DMS114 treated with DMSO at 0.1 percent for 48 hours (cell line): Measurements from ENCODE around the gene NAGA.
"Not testable (repeated sequence)": the region's sequence is repeated elsewhere in the genome, so short reads cannot be mapped to it uniquely, and the experiment has no call there.

Experiments used
- DNase-seq: peaks from one replicate; lab custom pipeline; 2025; ENCODE audit not compliant: unreplicated experiment; lab: John Stamatoyannopoulos, UW

NAGA gene

DNA sequence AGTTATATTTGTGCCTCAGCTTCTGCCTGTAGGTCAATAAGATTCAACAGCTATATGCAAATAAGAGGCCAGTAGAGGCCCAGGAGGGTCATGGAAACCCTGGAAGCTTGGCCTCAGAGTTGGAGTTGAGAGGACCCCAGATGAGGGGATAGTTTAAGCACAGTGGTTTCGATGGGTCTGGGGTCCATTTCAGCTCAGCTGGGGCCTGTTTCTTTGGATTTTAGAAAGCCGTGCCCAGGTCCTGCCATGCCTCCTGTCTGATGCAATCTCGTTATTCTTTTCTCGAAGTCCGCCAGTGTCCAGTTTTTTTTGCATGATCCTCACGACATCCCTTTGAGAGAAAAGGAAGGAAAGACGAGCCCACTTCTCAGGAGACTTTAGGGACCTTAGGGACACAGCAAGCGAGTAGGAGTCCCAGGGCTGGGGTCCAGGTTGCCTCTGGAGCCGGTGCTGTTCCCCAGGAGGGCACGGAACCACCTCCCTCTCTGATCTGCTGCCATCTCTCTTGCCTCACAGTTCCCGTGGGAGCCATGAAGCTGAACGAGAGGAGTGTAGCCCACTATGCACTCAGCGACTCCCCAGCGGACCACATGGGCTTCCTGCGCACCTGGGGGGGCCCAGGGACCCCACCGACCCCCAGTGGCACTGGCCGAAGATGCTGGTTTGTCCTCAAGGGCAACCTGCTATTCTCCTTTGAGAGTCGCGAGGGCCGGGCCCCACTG lies 6.3 kb upstream of the NAGA start:
- DNase-seq, result no peak

GRCh38 chr22:42074846-42075676 lies 4.4 kb upstream of the NAGA start:
- no peak for DNase-seq

- no peak for DNase-seq
Measured at GRCh38 chr22:42074132-42074811, 3.7 kb upstream of the NAGA start, which contains the start of gene PHETA2. PHETA2 (plus strand) TSS chr22:42074248; CDS start chr22:42077294, 3,046 bp downstream.

- DNase-seq, result no peak
Measured at GRCh38 chr22:42073621-42074041, 3.0 kb upstream of the NAGA start.

- no peak for DNase-seq
Measured at GRCh38 chr22:42072606-42073330, 2.2 kb upstream of the NAGA start.

DNA sequence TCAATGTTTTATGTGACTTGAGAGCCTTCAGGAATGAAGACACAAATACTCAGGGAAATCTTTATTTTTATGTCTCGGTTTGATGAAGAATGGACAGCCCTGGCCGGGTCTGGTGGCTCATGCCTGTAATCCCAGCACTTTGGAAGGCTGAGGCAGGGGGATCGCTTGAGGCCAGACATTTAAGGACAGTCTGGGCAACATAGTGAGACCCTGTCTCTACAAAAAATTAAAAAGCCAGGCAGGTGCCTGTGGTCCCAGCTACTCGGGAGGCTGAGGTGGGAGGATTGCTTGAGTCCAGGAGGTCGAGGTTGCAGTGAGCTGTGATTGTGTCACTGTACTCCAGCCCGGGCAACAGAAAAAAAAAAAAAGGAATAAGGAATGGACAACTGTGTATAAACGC lies 896 bp upstream of the NAGA start:
- not testable (repeated sequence) for DNase-seq

- no peak for DNase-seq
Measured at GRCh38 chr22:42069801-42070516, 653 bp downstream of the NAGA start.

- no peak for DNase-seq
Measured at GRCh38 chr22:42068291-42068690, 2.3 kb downstream of the NAGA start.

DNA sequence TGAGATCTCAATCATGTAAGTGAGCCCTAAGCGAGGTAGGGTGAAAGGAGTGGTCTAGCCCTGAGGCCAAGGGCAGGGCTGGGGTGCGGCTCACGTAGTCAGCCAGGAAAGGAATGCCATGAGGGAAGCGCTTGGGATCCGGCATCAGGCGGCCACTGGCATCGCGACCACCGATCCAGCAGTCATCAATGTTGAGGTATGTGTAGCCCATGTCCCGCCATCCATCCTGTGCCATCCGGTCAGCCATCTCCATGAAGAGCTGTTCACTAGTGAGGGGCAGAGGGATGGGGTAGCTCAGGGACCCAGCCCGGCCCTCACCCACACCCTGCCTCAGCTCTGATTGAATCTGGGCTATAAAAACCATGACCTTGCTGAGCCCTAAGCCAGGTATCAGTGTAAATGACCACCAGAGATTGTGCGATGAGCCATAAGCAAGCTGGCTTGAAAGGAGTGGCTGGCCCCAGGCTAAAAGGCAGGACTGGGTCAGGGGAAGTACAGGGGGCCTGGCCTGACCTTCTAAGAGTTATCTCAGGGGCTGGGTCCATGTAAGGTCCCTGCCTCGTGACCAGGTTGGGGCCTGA lies 2.9 kb downstream of the NAGA start:
- no peak for DNase-seq

DNA sequence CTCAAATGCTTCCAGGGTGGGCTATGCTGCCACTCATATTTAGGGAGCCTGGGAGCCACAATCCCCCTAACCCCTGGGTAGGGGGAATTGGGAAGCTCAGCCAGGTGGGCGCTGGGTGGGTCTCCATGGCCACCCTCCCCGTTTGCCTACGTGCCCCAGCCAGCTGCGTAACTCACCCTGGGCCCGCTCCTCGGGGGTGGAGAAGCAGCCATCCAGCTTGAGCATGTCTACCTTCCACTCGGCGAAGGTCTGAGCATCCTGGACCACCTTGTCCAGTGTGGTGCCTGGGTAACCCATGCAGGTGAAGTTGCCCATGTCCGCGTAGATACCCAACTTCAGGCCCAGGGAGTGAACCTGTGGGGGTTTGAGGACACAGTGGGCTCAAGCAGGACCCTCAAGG lies 3.7 kb downstream of the NAGA start:
- DNase-seq, result no peak

DNA sequence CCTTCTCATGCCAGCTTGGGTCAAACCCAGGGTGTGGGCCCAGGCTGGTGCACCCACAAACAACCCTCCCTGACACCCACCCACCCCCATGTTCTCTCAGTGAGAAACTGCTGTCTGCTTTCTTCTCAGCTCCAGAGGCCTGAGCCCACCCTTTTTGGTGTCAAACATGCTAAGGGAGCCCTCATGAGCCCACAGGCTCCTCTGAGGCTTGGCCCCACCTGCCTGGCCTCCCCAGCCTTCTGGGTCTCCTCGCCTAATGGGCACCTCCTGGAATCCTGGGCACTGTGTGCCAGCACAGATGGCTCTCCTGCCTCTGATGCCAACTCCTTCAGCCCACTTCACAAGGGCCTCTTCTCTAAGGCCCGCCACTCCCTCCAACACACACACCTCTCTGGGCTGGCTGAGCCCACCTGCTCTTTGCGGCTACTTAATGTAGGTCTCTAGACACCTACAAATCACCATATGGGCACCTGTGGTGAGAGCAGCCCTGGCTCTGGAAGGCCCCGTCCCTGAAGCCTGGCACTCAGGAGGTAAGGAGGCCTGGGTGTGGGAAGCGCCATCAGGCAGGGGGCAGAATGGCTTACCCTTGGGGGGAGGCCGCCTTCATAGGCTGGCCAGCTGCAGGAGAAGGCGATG lies 4.4 kb downstream of the NAGA start:
- no peak for DNase-seq

DNA sequence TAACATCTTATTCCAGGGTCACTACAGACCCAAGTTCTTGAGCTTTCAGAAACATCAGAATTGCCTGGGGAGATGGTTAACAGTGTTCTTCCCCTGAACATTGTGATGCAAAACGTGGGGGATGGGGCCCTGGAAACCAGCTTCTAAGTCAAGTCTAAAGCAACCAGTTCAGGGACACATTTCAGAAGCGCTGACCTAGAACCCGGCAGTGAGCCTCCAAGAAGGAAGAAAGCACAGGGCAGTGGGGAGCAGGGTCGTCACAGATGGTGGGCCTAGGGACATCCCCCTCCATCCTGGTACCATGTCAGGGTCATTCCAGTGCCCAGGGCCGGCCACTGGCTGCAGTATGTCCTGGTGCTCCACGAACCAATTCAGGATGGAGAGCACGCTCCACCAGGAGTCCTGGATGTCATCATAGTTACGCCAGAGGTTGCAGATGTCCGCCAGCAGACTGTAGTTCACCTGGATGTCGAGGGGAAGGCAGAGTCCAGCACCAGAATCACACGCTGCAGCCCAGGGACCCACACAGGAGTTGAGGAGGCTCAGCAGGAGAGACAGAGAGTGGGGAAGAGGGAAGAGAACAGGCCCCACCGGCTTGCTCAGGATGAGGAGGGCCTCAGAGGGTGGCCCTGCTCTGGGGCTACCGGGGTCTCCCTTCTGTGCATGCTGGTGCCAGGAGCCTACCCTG lies 5.0 kb downstream of the NAGA start:
- DNase-seq, result no peak

- no peak for DNase-seq
Measured at GRCh38 chr22:42064629-42065028, 6.0 kb downstream of the NAGA start.

GRCh38 chr22:42062506-42063170 lies 8.0 kb downstream of the NAGA start:
- no peak for DNase-seq

DNA sequence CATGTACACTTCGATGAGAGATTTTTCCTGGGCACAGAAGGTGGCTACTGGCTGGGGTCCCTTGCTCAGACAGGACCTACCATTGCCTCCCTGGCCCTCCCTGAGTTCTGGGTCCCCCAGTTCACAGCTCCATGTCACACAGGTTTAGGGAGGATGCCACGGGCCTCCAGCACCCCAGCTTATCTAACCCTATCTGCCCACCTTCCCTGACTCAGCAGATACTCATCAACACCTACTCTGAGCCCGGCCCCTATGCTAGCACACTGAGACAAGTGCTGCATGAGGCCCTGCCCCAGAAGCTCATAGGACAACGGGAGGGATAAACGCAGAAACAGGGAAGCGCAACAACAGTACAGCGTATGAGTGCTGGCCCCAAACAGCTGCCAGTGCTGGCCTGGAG lies 9.6 kb downstream of the NAGA start:
- DNase-seq, result no peak

DNA sequence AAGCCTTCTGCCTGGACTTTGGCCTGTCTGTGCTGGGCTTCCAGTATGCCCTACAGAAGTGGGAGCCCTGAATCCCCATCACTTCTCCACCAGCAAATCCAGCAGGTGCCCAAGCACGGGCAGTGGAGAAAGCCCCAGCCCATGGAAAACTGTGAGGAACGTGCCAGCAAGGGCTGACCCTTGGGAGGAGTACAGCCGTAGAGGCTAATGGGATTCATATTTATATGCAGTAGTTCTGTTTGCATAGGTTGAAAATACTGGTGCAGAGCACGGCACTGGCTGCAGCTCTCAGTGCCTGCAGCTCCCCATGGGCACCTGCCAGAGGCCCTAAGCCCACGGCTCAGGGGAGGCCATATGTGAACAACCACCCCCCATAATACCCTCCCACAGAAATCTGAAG lies 10.1 kb downstream of the NAGA start:
- no peak for DNase-seq

- DNase-seq, result no peak
Measured at GRCh38 chr22:42056757-42057511, 13.7 kb downstream of the NAGA start.

DNA sequence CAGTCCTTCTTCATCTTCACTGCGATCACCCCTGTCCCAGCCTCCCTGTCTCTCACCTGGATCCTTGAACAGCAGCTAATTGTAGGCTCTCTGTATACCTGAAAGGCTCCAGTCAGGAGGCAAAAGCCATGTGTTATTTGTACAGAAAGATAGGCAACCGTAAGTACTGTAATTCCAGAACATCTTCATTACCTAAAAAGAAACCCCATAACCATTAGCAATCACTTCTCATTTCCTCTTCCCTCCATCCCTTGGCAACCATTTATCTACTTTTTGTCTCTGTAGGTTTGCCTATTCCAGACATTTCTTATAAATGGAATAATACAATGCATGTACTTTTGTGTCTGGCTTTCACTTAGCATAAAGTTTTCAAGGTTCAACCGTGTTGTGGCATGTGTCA lies 17.8 kb downstream of the NAGA start:
- no peak for DNase-seq
